K562 (cell line): ENCODE measurements around the gene RBM20. TPM values are rescaled to one million over a fixed set of nuclear protein-coding genes. Genes with fewer than 3 reads are reported as not detected.

Source experiments
- ARNT ChIP-seq, 2 experiments: fragments of 450-650 bp; IDR thresholded peaks; 2 replicates each; pipeline ENCODE4 v1.6.1; 2016; ENCODE audit warnings: mild to moderate bottlenecking in 1 of 2
- CBFA2T3 ChIP-seq: fragments of 450-650 bp; IDR thresholded peaks from 2 replicates; pipeline ENCODE4 v1.6.1; 2017
- DDX20 ChIP-seq: fragments of 450-650 bp; IDR thresholded peaks from 2 replicates; pipeline ENCODE4 v1.6.1; 2016; ENCODE audit warnings: missing genetic modification characterization, low read depth, mild to moderate bottlenecking, missing compliant biosample characterization, moderate library complexity
- E2F4 ChIP-seq: sonication (generic); formaldehyde crosslinking; IDR thresholded peaks from 2 replicates; pipeline ENCODE4 v1.8.0; 2022; ENCODE audit warnings: mild to moderate bottlenecking, low read depth, missing genetic modification reagents
- EP300 ChIP-seq: IDR thresholded peaks from 2 replicates; pipeline ENCODE4 v1.6.1; 2012; ENCODE audit warnings: low read length, improper control_type of control experiment
- HMG20B ChIP-seq: fragments of 250-450 bp; sonication (Bioruptor Pico); IDR thresholded peaks from 2 replicates; pipeline ENCODE4 v1.5.0; 2021; ENCODE audit warnings: mild to moderate bottlenecking
- KDM5B ChIP-seq: fragments of 200-600 bp; sonication (generic); IDR thresholded peaks from 2 replicates; pipeline ENCODE4 v1.6.1; 2012; ENCODE audit warnings: low read depth, mild to moderate bottlenecking, moderate library complexity, low read length, control low read depth, inconsistent platforms; ENCODE audit not compliant: insufficient replicate concordance
- MTF1 ChIP-seq: fragments of 250-450 bp; sonication (Bioruptor Pico); IDR thresholded peaks from 2 replicates; pipeline ENCODE4 v1.9.0; 2021; ENCODE audit warnings: moderate library complexity, mild to moderate bottlenecking, inconsistent platforms, borderline replicate concordance
- NR2C2 ChIP-seq, 2 experiments: fragments of 200-800 bp in 1 of 2; sonication (Bioruptor generic) in 1 of 2; sonication (generic) in 1 of 2; formaldehyde crosslinking in 1 of 2; IDR thresholded peaks; 2 replicates each; pipeline versions ENCODE4 v1.6.1 to v1.8.0; 2016 to 2022; ENCODE audit warnings: mild to moderate bottlenecking in 1 of 2, missing compliant biosample characterization in 1 of 2, missing genetic modification characterization in 1 of 2, missing genetic modification reagents in 1 of 2
- PHF21A ChIP-seq: fragments of 450-650 bp; IDR thresholded peaks from 2 replicates; pipeline ENCODE4 v1.6.1; 2017; ENCODE audit warnings: low read depth, borderline replicate concordance
- POLR2AphosphoS5 ChIP-seq: IDR thresholded peaks from 2 replicates; pipeline ENCODE4 v1.6.1; 2011; ENCODE audit warnings: mild to moderate bottlenecking, low read depth, low read length, moderate library complexity; ENCODE audit not compliant: control insufficient read depth, insufficient read depth
- SMARCA4 ChIP-seq: fragments of 450-650 bp; IDR thresholded peaks from 2 replicates; pipeline ENCODE4 v1.6.1; 2016
- SMARCA5 ChIP-seq: fragments of 450-650 bp; IDR thresholded peaks from 2 replicates; pipeline ENCODE4 v1.6.1; 2016
- SP1 ChIP-seq: sonication (generic); formaldehyde crosslinking; IDR thresholded peaks from 2 replicates; pipeline ENCODE4 v1.8.1; 2022; ENCODE audit warnings: mild to moderate bottlenecking, missing genetic modification reagents
- TEAD4 ChIP-seq, 2 experiments: sonication (generic) in 1 of 2; formaldehyde crosslinking in 1 of 2; IDR thresholded peaks; 2 replicates each; pipeline versions ENCODE4 v1.6.1 to v1.8.0; 2012 to 2022; ENCODE audit warnings: borderline replicate concordance in 1 of 2, inconsistent platforms in 1 of 2, low read length in 1 of 2, mild to moderate bottlenecking in 1 of 2, missing genetic modification reagents in 1 of 2
- TRIM24 ChIP-seq, 2 experiments: fragments of 450-650 bp; IDR thresholded peaks; 2 replicates each; pipeline ENCODE4 v1.6.1; 2016
- ZNF316 ChIP-seq: fragments of 450-650 bp; IDR thresholded peaks from 2 replicates; pipeline ENCODE4 v1.6.1; 2016
- ZNF41 ChIP-seq: fragments of 250-450 bp; sonication (Bioruptor Pico); conservative IDR thresholded peaks from 2 replicates; pipeline ENCODE4 v1.4.0; 2020; ENCODE audit warnings: mild to moderate bottlenecking
- polyA plus RNA-seq, 8 experiments: library from polyadenylated mRNA; depleted of rRNA in 4 of 8; stranded (reverse) in 5 of 8; unstranded in 3 of 8; fragments of >200 nt; fragmentation: Nextera tagmentation in 2 of 8; fragmentation: Illumina TruSeq in 1 of 8; extraction: Ambion mirVana in 2 of 8; extraction: Trizol in 1 of 8; gene quantifications; 2 replicates each; pipeline versions ENCODE4 v1.2.1 to v1.2.3, GENCODE V29; 2011 to 2014; ENCODE audit warnings: inconsistent platforms in 1 of 8, missing spikeins in 1 of 8
- total RNA-seq, 7 experiments: library from RNA; depleted of rRNA in 6 of 7; stranded (reverse); fragments of >200 nt in 6 of 7; fragmentation: Illumina TruSeq in 2 of 7; extraction: Trizol in 2 of 7; gene quantifications; 2 replicates each; pipeline versions ENCODE4 v1.2.1 to v1.2.3, GENCODE V29; 2011 to 2021; ENCODE audit warnings: low replicate concordance in 1 of 7
- TF ChIP-seq, protein P1 (sequence below): fragments of 200-800 bp; sonication (Bioruptor generic); IDR thresholded peaks from 2 replicates; pipeline ENCODE4 v1.6.1; 2016; ENCODE audit warnings: missing genetic modification characterization, missing compliant biosample characterization
- TF ChIP-seq, protein P2 (sequence below): fragments of 450-650 bp; formaldehyde crosslinking; IDR thresholded peaks from 2 replicates; pipeline ENCODE4 v1.4.0; 2020; ENCODE audit warnings: mild to moderate bottlenecking, moderate library complexity

The RBM20 gene
- total and polyA plus RNA-seq, 9 of the 15 experiments (the other 6 are each of a cell fraction or from before 2014, with no cell fraction given) = 0.63 to 5.7 (median 3.2) TPM

DNA sequence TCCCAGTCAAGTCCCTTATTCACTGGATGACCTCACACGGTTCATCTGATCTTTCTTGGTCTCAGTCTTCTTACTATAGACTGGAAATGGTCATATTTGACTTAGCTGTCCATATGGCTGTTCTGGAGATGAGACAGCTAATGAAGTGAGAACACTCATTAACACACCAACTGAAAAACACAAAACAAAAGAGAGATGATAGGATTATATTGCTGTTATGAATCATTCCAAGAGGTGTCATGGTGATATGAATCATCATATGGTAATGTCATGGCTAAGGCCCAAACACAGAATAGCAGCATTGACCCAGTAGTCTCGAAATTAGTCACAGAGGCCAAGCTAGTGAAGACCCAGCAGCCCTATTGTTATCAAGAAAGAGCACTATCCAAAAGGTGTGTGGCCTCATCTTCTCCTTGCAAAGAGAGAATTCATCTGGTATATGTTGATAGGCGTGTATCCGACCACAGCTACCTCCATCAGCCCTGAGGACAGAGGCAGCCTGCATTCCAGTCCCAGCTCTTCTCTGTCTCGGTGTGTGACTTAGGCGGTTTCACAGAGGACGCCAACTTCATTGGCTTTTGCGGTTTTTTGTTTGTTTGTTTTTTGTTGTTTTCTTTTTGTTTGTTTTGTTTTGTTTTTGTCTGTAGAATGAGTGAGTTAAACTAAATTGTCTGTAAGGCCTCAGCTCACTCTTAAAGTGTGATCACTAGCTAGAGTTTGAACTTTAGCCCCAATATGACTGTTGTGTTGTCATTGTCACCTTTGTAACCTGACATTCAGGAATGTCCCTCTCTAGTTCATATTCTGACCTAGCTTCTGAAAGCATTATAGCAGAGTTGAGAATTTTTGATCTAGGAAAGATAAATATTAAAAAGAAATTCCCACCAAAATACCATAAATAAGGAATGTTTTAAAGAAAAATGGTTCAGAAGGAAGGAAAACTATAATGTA is 130.2 kb downstream of the RBM20 start (continued):
- TF ChIP-seq SP1 (CRISPR knock-in tag) = peak; percentile 58; the same call in 1 of the 2 replicates
- peak; percentile 79 for TF ChIP-seq SMARCA4
- peak; percentile 76; the same call in 1 of the 2 replicates for TF ChIP-seq EP300
- no peak for TF ChIP-seq PHF21A
- no peak for TF ChIP-seq HMG20B (CRISPR knock-in tag)
- TF ChIP-seq ZNF316 = no peak
- no peak for TF ChIP-seq MTF1 (CRISPR knock-in tag)
- no peak; the same call in 1 of the 2 replicates for TF ChIP-seq SMARCA5
- no peak for TF ChIP-seq DDX20 (tag)
- TF ChIP-seq, protein P1, sequence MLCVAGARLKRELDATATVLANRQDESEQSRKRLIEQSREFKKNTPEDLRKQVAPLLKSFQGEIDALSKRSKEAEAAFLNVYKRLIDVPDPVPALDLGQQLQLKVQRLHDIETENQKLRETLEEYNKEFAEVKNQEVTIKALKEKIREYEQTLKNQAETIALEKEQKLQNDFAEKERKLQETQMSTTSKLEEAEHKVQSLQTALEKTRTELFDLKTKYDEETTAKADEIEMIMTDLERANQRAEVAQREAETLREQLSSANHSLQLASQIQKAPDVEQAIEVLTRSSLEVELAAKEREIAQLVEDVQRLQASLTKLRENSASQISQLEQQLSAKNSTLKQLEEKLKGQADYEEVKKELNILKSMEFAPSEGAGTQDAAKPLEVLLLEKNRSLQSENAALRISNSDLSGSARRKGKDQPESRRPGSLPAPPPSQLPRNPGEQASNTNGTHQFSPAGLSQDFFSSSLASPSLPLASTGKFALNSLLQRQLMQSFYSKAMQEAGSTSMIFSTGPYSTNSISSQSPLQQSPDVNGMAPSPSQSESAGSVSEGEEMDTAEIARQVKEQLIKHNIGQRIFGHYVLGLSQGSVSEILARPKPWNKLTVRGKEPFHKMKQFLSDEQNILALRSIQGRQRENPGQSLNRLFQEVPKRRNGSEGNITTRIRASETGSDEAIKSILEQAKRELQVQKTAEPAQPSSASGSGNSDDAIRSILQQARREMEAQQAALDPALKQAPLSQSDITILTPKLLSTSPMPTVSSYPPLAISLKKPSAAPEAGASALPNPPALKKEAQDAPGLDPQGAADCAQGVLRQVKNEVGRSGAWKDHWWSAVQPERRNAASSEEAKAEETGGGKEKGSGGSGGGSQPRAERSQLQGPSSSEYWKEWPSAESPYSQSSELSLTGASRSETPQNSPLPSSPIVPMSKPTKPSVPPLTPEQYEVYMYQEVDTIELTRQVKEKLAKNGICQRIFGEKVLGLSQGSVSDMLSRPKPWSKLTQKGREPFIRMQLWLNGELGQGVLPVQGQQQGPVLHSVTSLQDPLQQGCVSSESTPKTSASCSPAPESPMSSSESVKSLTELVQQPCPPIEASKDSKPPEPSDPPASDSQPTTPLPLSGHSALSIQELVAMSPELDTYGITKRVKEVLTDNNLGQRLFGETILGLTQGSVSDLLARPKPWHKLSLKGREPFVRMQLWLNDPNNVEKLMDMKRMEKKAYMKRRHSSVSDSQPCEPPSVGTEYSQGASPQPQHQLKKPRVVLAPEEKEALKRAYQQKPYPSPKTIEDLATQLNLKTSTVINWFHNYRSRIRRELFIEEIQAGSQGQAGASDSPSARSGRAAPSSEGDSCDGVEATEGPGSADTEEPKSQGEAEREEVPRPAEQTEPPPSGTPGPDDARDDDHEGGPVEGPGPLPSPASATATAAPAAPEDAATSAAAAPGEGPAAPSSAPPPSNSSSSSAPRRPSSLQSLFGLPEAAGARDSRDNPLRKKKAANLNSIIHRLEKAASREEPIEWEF (CRISPR knock-in tag) = peak; percentile 74; the same call in 1 of the 2 replicates
- TF ChIP-seq POLR2AphosphoS5 = peak; percentile 82
- TF ChIP-seq CBFA2T3 = peak; percentile 95
- TF ChIP-seq E2F4 (CRISPR knock-in tag) = no peak
- no peak for TF ChIP-seq NR2C2 (CRISPR knock-in tag; IDR thresholded peaks at IDR 0.05)
- TF ChIP-seq NR2C2 (tag; IDR thresholded peaks at IDR 0.05) = peak; percentile 79
- peak; percentile 15 to 63; a peak in 2 of 4 replicates for TF ChIP-seq TRIM24 (IDR thresholded peaks at IDR 0.05)
- 0 out of 4 replicates have a peak, but pooled peaks of 1 of the 2 experiments have one; percentile 37 for TF ChIP-seq ARNT (IDR thresholded peaks at IDR 0.05)
- TF ChIP-seq TEAD4 (IDR thresholded peaks at IDR 0.05; ENCODE audit: low read length) = peak; percentile 93
- no peak for TF ChIP-seq TEAD4 (CRISPR knock-in tag; IDR thresholded peaks at IDR 0.05; ENCODE audit: borderline replicate concordance)
- TF ChIP-seq ZNF41 (CRISPR knock-in tag) = no peak
- peak; percentile 9 for TF ChIP-seq KDM5B
- TF ChIP-seq, protein P2, sequence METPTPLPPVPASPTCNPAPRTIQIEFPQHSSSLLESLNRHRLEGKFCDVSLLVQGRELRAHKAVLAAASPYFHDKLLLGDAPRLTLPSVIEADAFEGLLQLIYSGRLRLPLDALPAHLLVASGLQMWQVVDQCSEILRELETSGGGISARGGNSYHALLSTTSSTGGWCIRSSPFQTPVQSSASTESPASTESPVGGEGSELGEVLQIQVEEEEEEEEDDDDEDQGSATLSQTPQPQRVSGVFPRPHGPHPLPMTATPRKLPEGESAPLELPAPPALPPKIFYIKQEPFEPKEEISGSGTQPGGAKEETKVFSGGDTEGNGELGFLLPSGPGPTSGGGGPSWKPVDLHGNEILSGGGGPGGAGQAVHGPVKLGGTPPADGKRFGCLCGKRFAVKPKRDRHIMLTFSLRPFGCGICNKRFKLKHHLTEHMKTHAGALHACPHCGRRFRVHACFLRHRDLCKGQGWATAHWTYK = no peak
